ENCODE data around the gene ASPDH.
A peak's percentile ranks its signal among the peaks of the same experiment; 100 is the strongest.

The ASPDH gene

DNA sequence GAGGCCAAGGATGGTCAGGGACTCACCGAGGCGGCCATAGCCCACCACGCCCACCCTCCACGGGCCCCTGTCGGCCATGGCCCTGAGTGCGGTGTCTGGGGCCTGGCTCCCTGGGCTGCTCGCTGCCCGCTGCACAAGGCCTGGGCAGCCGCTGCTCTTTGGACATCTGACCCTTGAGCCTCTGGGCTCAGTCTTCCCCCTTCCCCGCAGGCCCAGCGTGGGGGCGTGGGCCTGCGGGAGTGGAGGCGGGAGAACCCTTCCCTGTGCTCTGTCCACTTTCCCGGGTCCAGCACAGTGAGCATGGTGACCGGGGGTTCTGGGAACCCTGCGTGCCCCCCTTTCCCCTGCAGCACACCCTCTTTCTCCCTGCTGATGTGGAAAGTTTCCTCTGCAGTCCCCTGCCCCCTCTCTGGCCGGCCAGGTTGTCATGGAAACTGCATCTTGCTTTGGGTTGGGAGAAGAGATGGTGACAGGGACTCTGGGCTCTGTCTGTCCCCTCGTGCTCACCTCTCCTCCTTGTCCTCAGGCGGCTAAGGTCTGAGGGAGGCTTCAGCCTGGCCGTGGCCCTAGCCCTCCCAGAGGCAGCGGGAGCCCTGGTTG lies at the start of gene ASPDH:
ASPDH (minus strand) TSS at position 168 of the 600 bp plus-strand sequence; CDS start at position 78, 90 bp downstream.
- no peak for DNase-seq (ENCODE audit: low read depth)

DNA sequence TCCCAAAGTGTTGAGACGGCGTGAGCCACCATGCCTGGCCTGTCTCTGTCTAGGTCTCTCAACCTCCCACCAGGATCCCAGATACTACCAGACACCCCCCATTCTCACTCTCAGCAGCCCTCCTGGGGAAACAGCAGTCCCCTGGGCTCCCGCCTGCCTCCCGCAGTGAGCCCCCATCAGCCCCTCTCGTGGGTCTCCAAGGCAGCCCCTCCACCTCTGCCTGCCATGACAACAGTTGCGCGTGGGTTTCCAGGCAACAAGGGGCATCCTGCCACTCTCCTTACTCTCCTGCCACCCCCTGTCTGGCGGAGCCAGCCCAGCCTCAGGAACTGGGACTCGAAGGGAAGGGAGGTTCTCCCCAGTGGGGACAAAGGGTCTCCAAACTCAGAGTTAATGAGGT lies 49.3 kb upstream of the ASPDH start:
- DNase-seq (ENCODE audit: low read depth): no peak

DNA sequence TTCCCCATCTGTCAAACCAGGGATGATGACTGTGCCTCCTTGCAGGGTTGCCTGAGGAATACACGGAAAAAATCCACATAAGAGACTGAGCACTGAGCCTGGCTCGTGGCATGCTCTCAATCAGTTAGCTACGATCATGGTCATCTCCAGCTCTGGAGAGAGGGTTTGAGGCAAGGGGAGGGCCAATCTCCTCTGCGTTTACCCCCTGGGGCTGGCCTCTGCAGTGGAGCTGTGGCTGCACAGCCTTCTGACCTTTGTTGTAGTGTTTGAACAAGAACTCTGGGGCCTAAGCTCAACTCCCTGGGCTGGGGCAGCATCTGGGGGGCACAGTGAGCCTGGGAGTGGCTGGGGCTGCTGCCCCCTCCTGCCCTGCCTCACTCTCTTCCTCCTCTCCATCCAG lies 48.6 kb upstream of the ASPDH start:
- DNase-seq (ENCODE audit: low read depth): no peak

DNA sequence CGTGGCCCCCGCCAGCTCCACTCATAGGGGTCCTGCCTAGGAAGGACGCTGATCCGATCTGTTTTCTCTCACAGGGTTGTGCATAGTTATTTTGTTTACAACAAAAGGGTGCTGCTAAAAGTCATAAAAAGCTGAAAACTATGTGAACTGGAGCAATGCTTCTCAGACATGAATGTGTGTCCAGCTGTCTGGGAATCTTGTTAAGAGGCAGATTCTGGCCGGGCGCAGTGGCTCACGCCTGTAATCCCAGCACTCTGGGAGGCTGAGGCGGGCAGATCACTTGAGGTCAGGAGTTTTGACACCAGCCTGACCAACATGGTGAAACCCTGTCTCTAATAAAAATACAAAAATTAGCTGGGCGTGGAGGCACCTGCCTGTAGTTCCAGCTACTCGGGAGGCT lies 45.9 kb upstream of the ASPDH start:
- no peak for DNase-seq (ENCODE audit: low read depth)

DNA sequence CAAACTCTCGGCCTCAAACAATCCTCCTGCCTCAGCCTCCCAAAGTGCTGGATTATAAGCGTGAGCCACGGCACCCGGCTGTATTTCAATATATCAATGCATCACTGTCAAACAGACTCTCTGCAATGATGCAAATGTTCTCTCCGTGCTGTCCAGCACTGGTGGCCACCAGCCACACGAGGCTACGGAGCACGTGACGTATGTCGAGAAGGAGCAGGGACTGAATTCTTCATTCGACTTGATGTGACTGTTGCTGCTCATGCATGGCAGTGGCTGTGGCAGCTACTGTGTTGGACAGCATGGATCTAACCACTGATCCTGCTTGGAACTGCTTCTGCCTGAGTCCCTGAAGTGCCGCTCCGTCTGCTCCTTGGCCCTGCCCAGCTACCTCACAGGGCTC lies 44.7 kb upstream of the ASPDH start:
- DNase-seq (ENCODE audit: low read depth): no peak

DNA sequence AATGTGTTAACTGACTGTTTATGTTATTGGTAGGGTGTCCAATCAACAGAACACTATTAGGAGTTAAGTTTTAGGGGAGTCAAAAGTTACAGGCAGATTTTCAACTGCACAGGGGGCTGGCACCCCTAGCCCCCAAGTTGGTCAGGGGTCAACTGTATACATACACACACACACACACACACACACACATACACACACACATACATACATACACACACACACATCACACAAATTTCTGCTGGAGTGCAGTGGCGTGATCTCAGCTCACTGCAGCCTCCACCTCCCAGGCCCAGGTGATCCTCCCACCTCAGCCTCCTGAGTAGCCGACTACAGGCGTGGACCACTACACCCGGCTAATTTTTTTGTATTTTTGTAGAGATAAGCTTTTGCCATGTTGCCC lies 44.3 kb upstream of the ASPDH start:
- no peak for DNase-seq (ENCODE audit: low read depth)

DNA sequence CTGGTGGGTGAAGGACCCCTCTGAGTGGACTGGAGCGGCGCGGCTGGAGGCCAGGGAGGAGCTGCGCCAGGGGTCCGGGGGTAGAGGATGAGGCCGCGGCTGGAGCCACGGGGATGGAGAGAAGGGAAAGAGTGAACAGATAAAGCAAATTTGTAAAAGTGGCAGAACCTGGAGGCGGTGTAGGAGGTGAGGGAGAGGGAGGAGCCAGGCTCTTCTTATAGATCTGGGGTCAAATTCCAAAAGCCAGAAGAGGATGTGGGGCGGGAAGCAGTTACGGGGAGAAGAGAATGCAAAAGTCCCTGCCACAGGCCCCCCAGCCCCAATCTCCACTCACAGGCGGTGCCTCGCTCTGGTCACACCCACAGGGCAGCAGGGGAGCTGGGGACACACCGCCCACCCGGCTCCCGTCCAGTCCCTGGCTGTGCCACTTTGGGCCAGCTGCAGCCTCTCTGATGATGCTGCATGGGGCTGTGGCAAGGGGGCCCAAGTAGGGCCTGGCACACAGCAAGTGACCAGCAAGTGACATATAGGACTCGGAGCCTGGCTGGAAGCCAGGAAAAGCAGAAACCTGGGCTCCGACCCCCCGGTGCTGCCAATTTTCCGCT lies 43.4 kb upstream of the ASPDH start:
- no peak for DNase-seq (ENCODE audit: low read depth)

DNA sequence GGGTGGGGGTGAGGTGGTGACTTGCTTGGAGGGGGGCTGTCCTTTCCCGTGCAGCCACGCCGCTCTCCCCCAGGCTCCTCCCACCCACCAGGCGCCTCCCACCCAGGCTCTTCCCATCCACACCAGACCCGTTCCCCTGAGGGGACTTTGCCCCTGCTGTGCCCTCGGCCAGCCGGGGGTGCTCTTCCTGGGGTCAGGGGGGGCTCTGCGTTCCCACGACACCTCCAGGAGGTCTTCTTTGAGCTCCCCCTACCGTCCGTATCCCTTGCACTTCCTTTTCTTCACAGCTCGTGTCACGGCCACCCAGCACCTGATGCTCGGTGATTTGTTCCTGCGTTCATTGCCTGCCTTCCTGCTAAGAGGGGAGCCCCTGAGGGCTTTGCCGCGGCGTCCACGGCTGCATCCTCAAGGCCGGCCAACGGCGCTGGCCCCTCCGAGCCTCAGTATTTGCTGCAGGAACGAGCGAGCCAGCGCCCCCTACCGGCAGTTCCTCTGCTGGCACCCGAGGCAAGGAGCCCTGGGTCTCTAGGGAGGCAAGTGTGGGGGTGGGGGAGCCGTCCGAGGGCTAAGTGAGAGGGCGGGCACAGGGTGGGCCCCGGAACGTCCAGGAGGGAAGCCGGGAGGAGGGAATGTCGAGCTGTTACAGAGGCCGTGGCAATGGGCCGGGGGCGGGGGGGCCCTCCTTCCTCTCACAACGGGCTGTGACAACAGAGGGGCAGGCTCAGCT lies 42.7 kb upstream of the ASPDH start:
- DNase-seq (ENCODE audit: low read depth): peak; percentile 27

DNA sequence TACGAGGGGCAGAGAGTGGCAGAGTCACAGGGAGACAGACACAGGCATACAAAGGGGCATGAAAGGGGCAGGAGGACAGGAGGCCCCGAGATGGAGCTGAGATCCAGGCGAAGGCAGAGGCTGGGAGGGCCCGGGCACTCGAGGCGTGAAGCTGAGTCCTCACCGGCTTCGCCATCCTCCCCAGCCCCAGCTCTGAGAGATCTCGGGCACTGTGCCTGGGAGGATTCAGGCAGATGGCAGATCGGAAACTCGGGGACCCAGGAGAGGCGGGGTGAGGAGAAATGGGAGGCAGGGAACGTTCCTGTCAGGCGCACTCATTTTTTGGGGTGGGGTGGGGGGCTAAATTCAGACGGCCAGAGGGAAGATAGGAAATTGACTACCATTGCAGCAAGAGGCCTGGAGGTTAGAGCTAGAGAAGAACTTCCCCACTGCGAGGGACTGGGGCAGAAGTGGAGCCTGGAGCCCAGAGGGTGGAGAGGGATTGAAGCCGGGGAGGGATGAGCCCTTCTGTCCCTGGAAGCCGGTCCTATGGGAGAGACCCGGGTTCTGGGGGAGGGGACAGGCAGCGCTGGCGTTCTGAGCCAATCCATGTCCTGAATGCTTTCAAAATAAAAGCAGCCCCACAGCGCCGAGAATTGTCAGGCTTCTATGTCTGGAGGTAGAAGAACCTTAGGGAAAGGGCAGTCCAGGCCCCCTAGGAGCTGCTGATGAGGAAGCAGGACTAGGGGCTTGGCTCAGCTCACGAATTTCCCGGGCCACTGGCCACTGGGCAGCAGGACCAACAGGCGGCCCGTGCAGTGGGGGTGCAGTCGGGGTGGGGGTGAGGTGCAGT lies 42.0 kb upstream of the ASPDH start:
- no peak for DNase-seq (ENCODE audit: low read depth)

DNA sequence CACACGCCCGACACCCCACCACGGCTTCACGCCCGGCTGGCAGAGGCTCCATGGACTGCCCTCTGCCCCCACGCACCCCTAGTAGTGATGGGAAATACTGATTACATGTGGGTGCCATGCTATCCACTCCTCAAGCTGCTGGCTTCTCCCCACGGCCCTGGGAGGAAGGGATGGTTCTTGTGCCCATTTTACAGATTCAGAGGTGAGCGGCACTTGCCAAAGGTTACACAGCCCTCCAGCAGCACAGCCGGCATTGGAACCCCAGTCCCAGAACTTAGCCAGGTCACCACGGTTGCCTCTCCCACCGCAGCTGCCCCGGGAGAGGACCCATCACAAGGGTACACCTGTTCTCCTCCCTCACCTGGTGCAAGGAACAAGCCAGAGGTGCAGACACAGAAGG lies 41.3 kb upstream of the ASPDH start:
- no peak for DNase-seq (ENCODE audit: low read depth)

DNA sequence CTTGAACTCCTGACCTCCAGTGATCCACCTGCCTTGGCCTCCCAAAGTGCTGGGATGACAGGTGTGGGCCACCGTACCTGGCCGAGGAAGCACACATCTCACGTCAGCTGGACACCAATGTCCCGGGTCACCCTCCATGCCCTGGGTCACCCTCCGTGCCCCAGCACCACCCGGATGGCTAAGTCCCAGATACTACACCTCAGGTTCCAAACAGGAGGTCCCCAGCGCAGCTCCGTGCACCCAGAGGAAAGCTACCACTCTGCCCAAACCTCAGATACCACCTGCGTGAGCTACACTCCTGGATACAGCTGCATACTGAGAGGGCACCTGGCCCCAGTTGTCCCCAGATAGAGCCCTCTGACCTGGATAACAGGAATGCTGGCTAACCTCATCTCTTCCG lies 40.5 kb upstream of the ASPDH start:
- no peak for DNase-seq (ENCODE audit: low read depth)

DNA sequence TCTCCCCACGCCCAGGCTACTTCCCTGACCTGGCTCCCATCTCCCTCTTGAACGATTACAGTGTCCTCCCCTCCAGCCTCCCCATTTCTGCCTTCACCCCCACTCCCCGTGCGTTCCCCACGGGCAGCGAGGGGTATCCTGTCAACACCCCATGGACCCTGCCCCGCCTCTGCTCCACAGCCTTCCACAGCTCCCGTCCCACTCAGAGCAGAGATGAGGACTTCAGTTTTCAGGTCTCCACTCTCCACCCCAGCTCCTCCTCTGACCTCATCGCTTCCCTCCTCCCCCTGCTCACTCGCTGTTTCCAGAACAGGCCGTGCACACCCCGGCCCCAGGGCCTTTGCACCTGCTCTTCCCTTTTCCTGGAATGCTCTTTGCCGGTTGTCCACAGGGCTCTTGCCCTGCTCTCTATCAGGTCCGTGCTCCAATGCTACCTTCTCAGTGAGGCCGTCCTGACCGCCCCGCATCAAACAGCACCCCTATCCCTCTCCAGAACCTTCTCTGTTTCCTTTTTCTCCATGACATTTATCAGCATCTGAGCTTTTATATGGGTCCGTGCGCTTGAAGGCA lies 39.5 kb upstream of the ASPDH start:
- DNase-seq (ENCODE audit: low read depth): no peak

DNA sequence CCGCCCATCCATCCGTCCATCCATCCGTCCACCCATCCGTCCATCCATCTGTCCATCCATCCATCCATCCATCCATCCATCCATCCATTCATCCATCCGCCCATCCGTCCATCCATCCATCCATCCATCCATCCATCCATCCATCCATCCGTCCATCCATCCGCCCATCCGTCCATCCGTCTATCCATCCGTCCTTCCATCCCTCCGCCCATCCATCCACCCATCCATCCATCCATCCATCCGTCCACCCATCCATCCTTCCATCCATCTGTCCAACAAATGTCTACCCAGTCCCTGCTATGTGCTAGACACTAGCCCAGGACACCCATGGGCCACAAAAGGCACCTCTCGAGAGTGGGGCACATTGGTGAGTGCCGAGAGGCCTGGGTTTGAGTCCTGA lies 38.8 kb upstream of the ASPDH start:
- DNase-seq (ENCODE audit: low read depth): no peak

DNA sequence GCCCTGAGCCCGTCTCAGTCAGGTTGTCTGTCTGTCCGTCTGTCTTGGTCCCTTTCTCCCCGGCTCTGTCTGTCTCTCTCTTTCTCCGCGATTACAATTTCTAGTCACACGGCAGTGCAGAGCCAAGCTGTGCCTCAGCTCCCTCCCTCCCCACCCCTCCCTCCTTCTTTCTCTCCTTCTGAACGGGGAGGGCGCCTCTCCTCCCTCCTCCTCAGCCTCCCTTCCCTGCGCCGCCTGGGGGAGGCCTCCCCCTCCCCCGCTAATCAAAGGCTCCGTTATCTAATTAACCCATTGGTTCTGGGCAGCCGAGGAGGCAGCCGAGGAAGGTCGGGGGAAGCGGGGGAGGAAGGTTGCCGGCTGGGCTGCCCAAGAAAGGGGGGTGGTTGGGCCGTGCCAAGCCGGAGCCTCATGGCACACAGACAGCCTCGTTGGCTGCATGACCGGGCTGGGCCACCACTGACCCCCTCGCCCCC lies 38.0 kb upstream of the ASPDH start:
- no peak for DNase-seq (ENCODE audit: low read depth)

DNA sequence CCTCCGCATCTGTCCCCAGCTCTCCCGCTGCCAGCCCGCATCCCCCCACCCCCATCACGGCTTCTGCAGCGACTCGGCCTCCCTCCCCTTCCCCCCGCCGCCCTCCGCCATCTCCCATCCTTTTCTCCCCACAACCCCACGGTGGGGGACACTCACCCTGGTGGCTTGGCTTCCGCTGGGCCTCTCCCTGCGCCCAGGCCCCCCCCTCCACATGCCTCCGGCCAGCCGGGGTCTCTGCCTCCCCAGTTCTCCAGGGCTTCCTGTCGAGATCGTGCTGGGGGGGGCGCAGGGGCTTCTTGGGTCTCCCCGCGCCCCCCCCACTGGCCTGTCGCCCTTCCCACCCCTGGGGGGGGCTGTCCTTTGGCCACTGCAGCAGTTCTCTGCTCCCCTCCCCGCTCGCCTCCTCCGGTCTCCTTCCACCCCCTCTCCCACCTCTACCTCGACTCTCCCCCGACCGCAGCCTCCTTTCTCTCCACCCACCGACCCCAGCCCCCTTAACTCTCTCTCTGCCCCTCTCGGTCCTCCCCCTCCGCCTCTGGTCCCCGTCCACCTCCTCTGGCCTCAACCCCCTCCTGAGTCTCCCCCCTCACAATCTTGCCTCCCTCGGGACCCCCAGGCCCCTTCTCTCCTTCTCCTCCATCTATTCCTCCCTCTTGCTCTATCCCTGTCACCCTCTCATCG lies 37.5 kb upstream of the ASPDH start:
- DNase-seq (ENCODE audit: low read depth): no peak

DNA sequence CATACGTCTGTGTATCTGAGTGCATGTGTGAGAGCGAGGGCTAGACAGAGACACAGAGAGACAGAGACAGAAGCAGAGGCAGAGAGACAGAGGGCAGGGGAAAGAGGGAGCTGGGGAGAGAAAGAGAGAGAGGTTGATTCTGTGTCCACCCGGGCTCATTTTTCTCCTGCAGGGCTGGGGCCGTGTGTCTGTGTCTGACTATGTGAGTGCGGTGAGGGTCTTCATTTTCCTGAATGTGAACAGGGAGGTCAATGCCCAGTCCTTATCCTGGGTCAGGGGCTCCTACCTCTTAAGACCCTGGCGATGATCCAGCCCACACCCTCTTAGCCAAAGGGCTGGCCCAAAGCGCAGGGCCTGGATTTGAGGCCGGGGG lies 36.9 kb upstream of the ASPDH start:
- DNase-seq (ENCODE audit: low read depth): no peak

DNA sequence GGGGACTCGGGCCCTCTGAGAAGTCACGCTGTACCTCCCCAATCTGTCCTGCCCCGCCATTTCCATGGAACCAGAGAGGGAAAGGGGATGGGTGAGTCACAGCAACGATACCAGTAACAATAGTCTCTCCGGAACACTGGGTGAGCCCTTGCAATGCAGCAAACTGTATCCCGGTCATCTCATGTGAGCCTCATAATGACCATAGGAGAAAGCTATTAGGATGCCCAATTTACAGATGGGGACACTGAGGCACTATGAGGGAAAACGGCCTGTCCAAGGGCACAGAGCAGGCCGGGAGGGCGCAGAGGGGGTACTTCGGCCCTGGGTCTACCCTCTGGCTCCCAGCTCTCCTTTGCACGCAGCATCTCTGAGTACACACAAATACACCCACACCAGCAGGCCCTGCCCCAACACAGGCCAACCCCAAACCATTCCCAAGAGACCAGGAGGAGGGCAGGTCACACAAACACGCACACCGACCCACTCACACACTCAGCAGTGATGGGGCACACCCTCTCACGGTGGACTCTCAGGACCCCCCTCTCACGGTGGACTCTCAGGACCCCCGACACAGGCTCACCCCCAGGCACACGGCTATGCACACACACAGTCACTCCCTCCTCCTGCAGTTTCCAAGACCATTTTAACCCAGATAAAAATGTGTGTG lies 36.3 kb upstream of the ASPDH start:
- no peak for DNase-seq (ENCODE audit: low read depth)

DNA sequence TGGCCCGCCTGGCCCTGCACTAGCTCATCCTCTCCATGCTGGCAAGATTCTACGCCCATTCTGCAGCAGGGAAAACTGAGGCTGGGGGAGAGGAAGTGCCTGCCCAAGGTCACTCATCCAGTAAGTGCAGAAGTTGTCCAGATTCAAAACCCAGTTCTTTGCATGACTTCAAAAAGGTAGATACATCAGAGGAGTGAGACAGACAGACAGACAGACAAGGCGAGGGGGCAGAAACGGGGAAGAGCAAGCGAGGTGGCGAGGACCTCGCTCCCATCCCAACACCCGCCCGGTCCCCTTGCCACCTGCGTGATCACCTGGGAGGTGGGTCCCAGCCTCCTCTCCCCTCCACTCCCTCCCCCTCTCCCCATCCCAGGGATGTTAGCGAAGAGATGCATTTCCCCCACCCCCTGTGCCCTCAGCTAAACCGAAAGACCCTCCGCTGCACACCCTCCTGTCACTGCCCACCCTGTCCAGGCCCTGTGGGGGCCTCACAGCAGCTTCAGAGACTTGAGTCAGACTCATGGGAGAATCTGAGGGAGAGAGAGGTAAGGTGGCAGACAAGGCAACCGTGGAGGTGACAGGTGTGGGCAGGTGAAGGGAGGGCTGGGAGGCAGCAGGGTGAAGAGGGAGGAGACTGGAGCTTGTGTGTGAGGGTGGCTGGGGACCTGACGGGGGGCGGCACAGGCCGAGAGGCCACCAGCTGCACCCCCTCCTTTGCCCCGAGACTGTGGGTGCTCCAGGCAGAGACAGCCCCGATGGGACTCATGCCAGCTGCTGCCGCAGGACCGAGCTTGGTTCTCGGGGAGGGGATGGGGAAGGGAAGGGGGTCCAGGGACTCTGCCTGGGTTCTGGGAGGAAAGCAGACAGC lies 35.6 kb upstream of the ASPDH start:
- DNase-seq (ENCODE audit: low read depth): no peak

DNA sequence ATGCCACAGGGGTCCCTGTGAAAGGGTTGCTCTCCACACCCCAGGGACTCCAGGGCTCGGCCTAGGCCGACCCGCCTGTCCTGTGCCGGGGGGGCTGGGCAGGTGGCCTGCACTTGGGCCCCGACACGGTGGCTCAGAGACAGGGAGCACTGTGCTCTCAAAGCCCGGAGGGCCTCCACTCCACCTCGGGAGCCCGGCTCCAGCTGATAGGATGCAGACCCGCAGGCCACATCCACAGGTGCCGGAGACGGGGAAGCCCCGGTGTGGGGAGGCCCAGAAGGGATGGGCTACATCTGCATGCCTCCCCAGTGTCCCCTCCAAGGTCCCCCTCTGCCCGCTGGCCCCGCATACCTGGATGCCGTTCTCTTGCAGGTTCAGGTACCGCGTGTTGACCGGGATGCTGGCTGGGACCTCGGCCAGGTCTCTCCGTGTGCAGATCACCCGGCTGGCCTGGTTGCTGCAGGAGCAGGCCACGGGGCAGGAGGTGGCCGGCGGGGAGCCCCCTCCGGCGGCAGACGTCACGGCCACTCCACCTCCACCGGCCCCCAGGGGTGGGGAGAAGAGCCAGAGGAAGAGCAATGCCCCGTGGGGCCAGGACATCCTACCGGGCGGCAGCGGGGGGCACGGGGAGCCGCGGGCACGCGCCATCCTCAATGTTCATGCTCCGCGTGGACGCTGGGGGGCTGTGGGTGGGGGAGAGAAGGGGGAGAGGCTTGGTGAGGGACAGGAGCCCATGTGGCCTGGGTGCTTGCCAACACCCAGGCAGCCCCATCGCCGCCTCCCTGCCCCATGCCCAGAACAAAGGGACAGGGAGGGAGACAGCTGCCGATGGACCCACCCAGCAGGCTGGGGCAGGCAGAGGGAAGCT lies 34.7 kb upstream of the ASPDH start:
- no peak for DNase-seq (ENCODE audit: low read depth)
